ENCODE results near the gene CEP135. TPM values are rescaled to one million over a fixed set of nuclear protein-coding genes. Genes with fewer than 3 reads are reported as not detected.

CEP135 gene
- total RNA-seq, 2 experiments from 2014 or later: 21.6 to 32.7 TPM

DNA sequence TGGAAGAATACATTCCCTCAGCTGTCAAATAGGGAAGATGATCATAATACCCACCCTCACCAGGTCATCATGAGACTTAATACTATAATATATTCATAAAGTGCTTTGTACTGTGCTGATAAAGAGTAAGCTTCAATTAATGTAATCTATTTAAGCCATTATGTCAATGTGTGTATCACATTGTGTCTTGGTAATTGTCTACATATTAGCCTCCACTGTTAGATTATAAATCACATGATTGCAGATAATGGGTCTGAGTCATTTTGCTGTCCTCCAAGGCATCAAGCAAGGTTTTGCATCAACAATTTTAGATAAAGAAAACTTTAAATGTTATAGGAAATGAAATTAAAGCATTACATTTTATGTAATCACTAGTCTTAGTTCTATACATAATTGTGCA, 45.2 kb upstream of the CEP135 start:
- Histone ChIP-seq H3K36me3 (ENCODE audit: insufficient read depth, low read length) (peaks cover 50% of the 10 kb centered on the region), H3K27ac (ENCODE audit: low read depth, low read length, poor library complexity, severe bottlenecking) (no peak overlapping the region), H3K4me3 (ENCODE audit: low read depth, low read length, poor library complexity, severe bottlenecking) (no peak overlapping the region), H4K20me1 (ENCODE audit: insufficient read depth, low read length) (no peaks in the 10 kb centered on the region), H2AFZ (ENCODE audit: low read length) (no peak overlapping the region), H3K9me2 (ENCODE audit: insufficient read depth, low read length) (no peaks in the 10 kb centered on the region), H3K79me2 (ENCODE audit: insufficient read depth, low read depth, low read length) (no peaks in the 10 kb centered on the region), H3K9me3 (ENCODE audit: low read length) (no peaks in the 10 kb centered on the region; the same call in 1 of the 2 replicates), H3K4me2 (ENCODE audit: low read length) (no peak overlapping the region), H3K4me1 (ENCODE audit: insufficient read depth, low read length, poor library complexity, severe bottlenecking) (no peaks in the 10 kb centered on the region)
- ChIA-PET POLR2A (interaction anchor here (0.7 to 1.2 kb wide), 3 partner anchors 11 to 25 kb away, joined by 3 read pairs; no protein-coding TSS in a partner anchor), CTCF (ENCODE audit: unreplicated experiment) (no interaction called here)
- intact Hi-C loops (cut with micrococcal nuclease; ENCODE audit: unreplicated experiment): no loop called here
- TF ChIP-seq EZH2phosphoT487 (IDR thresholded peaks at IDR 0.05; ENCODE audit: borderline replicate concordance, low read depth, low read length): no peak
- TF ChIP-seq CTCF (conservative IDR thresholded peaks at IDR 0.05; ENCODE audit: low read length): no peak
- no peak for DNase-seq (ENCODE audit: low spot score)
- BruUV-seq (replicated peaks): no TSS peak

- POLR2A ChIA-PET: no interaction called here
- no peaks in the 10 kb centered on the region for H3K4me1 ChIP-seq (ENCODE audit: insufficient read depth, low read length, poor library complexity, severe bottlenecking)
- peaks cover 45% of the 10 kb centered on the region for H3K36me3 ChIP-seq (ENCODE audit: insufficient read depth, low read length)
- no peaks in the 10 kb centered on the region; the same call in 1 of the 2 replicates for H3K9me3 ChIP-seq (ENCODE audit: low read length)
- H3K4me2 ChIP-seq (ENCODE audit: low read length): no peak overlapping the region
- intact Hi-C loops (cut with micrococcal nuclease; ENCODE audit: unreplicated experiment): no loop called here
- no peaks in the 10 kb centered on the region for H3K9me2 ChIP-seq (ENCODE audit: insufficient read depth, low read length)
- no peak overlapping the region for H3K27ac ChIP-seq (ENCODE audit: low read depth, low read length, poor library complexity, severe bottlenecking)
- TF ChIP-seq EZH2phosphoT487 (IDR thresholded peaks at IDR 0.05; ENCODE audit: borderline replicate concordance, low read depth, low read length) (no peak), CTCF (conservative IDR thresholded peaks at IDR 0.05; ENCODE audit: low read length) (no peak)
- H4K20me1 ChIP-seq (ENCODE audit: insufficient read depth, low read length): no peaks in the 10 kb centered on the region
- CTCF ChIA-PET (ENCODE audit: unreplicated experiment): no interaction called here
- no peak for DNase-seq (ENCODE audit: low spot score)
- no peaks in the 10 kb centered on the region for H3K79me2 ChIP-seq (ENCODE audit: insufficient read depth, low read depth, low read length)
- BruUV-seq (replicated peaks): no TSS peak
- H3K4me3 ChIP-seq (ENCODE audit: low read depth, low read length, poor library complexity, severe bottlenecking): no peak overlapping the region
- H2AFZ ChIP-seq (ENCODE audit: low read length): no peak overlapping the region
These were observed 44.2 kb upstream of the CEP135 start for GRCh38 chr4:55904576-55904975.

DNA sequence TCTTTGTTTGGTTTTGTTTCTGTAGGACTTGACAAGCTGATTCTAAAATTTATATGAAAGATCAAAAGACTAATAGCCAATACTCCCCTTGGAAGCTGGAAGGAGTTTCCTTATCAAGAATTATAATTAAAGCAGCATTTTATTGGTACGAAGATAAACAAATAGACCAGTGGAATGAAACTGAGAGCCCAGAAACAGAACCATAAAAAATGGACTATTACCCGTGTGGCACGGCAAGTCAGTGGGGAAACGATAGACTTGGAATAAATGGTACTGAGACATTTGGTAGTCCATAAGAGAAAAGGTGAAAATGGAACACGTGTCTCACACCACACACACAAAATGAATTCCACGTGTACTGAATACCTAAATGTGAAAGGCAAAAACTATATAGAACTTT, 42.4 kb upstream of the CEP135 start:
- Histone ChIP-seq H3K4me1 (ENCODE audit: insufficient read depth, low read length, poor library complexity, severe bottlenecking) (no peaks in the 10 kb centered on the region), H3K9me2 (ENCODE audit: insufficient read depth, low read length) (no peaks in the 10 kb centered on the region), H3K4me3 (ENCODE audit: low read depth, low read length, poor library complexity, severe bottlenecking) (no peak overlapping the region), H3K36me3 (ENCODE audit: insufficient read depth, low read length) (peaks cover 31% of the 10 kb centered on the region), H3K27ac (ENCODE audit: low read depth, low read length, poor library complexity, severe bottlenecking) (no peak overlapping the region), H3K4me2 (ENCODE audit: low read length) (no peak overlapping the region), H3K9me3 (ENCODE audit: low read length) (no peaks in the 10 kb centered on the region; the same call in 1 of the 2 replicates), H2AFZ (ENCODE audit: low read length) (no peak overlapping the region), H4K20me1 (ENCODE audit: insufficient read depth, low read length) (no peaks in the 10 kb centered on the region), H3K79me2 (ENCODE audit: insufficient read depth, low read depth, low read length) (no peaks in the 10 kb centered on the region)
- no TSS peak for BruUV-seq (replicated peaks)
- TF ChIP-seq CTCF (conservative IDR thresholded peaks at IDR 0.05; ENCODE audit: low read length) (no peak), EZH2phosphoT487 (IDR thresholded peaks at IDR 0.05; ENCODE audit: borderline replicate concordance, low read depth, low read length) (no peak)
- no peak for DNase-seq (ENCODE audit: low spot score)
- intact Hi-C loops (cut with micrococcal nuclease; ENCODE audit: unreplicated experiment): no loop called here
- ChIA-PET POLR2A (interaction anchor here (1.2 kb wide), 1 partner anchor 9 kb away, joined by 3 read pairs; no protein-coding TSS in a partner anchor), CTCF (ENCODE audit: unreplicated experiment) (no interaction called here)

Measured in OCI-LY7 (cell line).